HG03139 (cell line): Measurements from ENCODE around the gene SLC23A2.

Experiments
- ATAC-seq: cut with Tn5 transposase; IDR thresholded peaks from one replicate; pipeline ENCODE4 v1.9.1; 2021; ENCODE audit not compliant: unreplicated experiment

Gene SLC23A2

DNA sequence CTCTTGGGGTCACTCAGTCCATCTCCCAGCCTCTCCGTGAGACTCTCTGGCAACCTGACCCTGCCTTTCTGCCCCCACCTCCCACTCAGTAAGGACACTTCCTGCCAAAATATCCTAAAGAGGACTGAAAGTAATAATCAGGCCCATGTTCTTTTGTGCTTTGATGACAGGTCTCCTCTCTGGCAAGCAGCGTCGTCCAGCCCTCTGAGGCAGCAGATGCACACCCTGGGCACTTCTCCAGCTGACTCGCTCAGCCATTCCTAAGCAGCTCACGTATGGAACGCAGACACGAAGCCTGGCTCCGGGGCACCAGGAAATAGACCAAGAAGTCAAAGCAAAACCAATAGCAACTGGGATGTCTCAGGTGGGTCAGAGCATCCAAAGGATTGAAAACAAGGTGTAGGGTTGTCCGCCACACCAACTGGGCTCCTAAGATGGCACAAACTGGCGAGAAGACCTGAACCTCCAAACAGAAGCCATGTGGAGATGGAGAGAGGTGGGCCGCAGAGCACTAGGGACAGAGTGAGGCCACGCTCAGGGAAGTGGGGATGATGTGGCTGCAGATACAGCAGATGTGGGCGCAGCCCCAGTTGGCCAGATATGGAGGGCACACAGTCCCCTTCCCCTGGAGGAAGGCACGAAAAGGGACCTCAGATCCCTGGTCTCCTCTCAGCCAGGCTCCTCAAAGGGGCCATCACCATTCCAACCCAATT lies 180.3 kb downstream of the SLC23A2 start:
- no peak for ATAC-seq

DNA sequence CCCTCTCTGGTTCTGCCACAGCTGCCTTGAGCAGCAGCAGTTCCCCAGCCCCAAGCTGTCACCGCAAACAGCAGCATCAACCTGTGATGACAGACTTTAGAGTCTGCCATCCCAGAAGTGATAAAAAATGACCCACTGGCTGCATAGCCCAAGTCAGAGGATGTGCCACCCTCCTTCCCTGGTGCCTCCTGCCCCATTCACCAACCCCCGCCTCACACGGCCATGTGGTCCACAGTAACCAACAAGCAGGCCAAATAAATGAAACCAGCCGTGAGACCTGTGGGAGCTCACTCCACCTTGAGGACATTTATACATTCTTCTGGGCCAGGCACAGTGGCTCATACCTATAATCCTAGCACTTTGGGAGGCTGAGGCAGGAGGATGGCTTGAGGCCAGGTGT lies 181.4 kb downstream of the SLC23A2 start:
- no peak for ATAC-seq

GRCh38 chr20:4817230-4817671 lies 184.1 kb downstream of the SLC23A2 start:
- ATAC-seq: no peak

DNA sequence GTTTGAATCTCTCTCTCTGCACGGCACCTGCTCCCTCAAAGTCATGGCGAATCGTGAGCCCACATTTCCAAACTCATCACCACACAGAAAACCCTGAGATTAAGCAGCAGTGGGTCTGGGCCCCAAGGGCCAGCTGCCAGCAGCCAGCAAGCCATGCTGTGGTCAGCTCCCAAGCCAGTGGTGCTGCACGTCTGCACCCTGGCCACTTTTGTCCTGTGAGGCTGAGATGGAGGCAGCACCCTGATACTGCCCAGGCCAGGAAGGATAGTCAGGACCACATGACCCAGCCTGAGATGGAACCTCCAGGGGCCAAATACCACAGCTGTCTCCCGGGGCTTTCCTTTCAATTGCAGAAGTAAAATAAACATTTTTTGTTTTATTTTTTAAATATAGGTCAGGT lies 185.7 kb downstream of the SLC23A2 start:
- ATAC-seq: no peak

GRCh38 chr20:4814696-4815252 lies 186.5 kb downstream of the SLC23A2 start:
- ATAC-seq: peak; percentile 38

GRCh38 chr20:4813863-4814695 lies 187.2 kb downstream of the SLC23A2 start:
- peak; percentile 43 for ATAC-seq

DNA sequence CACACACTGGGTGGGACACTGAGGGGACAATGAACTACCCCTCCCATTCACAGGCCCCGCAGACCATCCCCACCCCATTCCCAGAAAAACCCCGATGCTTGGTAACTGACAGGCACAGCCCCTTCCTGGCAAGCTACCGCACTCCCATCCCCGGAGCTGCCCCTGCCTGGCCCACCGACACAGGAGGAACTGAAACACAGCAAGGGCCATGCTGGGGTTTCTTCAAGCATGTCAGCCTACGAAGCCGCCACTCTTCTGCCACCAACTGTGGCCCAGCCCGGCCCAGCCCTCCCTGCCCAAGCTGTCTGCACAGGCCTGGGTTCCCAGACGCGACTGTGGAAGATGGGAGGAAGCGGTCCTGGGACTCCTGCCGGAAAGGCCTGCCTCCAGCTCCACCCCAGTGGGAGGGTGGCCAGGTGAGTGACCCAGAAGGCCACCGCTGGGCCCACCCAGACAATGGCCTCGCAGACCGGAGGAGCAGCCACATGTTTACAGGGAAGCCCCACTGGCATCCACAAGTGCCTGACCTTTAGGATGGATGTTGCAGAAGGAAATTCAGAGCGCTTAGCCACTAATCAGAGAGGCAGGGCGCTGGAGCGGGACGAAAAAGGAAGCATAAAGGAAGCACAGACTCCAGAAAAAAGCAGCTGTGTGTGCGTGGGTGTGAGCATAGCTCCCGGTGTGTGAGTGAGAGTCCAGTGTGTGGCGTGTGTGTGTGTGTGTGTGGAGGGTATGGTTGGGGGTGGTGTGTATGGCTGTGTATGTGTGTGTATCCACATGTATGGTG lies 188.0 kb downstream of the SLC23A2 start:
- no peak for ATAC-seq

DNA sequence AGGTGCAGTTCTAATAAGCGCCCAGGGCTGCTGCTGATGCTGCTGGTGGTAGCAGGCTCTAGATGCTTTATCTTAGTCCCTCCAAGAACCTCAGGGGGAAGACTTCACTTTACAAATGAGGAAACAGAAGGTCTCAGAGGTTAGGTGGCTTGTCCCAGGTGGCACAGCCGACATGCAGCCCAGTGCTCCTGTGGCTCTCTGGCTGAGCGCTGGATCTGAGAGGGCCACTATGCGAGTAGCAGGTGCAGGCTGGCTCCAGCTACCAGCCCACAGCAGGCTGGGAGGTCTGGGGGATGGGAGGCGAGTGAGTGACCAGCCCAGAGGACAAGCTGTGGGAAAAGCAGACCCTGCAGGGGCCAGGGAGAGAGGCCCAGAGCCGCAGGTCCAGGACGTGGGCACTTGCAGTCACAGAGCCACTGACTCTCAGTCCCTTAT lies 188.7 kb downstream of the SLC23A2 start:
- ATAC-seq: no peak

- ATAC-seq: no peak
These were observed 189.1 kb downstream of the SLC23A2 start for GRCh38 chr20:4812216-4812615.

DNA sequence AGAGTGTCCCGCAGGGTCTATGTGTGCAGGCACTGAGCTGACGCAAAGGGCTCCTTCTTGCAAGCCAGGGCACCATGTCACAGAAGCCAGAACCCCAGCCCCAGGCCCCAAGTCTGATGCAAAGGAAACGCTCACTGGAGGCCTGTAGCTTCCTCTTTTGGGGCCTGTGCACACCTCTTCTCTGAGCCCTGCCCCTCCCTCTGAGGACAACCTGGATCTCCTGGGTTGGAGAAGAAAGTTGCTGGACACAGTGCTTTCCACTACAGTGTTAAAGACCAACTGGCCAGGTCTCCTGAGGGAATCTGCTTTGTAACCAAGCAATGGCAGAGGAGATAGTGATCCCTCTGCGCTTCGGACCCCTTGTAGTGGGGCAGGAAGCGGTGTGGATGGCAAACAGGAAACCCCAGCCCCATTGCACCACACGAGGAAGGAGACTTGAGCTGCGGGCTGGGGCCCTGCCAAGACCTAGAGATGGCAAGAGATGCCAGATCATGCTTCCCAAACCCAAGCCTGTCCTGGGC lies 189.6 kb downstream of the SLC23A2 start:
- no peak for ATAC-seq

DNA sequence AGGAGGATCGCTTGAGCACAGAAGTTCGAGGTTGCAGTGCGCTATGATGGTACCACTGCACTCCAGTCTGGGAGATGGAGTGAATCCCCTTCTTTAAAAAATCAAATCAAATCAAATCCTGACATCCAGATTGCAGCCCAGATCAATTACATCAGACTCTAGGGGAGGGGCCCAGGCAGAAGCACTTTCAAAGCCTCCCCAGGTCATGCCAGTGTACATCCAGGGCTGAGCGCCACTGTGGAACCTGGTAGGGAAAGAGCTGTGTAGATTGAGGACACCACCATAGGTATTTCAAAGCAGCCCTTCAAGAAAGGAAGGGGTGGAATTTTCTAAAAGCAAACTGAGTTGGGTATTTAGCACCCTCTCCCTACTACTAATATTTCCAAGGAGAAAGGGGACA lies 190.1 kb downstream of the SLC23A2 start:
- ATAC-seq: no peak

DNA sequence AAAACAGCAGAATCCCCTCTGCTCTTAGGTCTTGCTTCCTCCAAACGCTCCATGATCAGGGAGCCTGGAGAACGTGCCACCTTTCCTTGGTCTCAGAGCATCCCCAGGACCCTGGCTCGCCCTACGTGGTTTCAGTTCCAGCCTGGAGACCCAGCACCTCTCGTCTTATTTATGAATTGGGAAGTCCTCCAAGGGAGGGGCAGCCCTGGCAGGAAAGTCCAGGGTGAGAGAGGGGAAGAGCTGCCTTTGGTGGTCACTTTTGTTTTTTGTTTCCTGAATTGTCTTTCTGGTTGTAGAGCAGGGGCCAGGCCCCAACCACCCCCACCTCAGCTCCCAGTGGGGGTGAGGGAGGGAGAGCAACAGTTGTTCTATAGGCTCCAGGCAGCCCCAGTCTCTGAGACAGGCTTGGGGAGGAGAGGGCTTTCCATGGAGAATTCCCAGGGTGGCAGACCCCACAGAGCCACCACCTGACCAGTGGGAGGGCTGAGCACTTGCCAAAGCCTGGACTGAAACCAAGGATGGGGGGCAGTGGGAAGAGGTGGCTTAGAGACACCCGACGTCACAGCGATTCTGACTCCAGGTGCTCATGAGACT lies 190.8 kb downstream of the SLC23A2 start:
- no peak for ATAC-seq

DNA sequence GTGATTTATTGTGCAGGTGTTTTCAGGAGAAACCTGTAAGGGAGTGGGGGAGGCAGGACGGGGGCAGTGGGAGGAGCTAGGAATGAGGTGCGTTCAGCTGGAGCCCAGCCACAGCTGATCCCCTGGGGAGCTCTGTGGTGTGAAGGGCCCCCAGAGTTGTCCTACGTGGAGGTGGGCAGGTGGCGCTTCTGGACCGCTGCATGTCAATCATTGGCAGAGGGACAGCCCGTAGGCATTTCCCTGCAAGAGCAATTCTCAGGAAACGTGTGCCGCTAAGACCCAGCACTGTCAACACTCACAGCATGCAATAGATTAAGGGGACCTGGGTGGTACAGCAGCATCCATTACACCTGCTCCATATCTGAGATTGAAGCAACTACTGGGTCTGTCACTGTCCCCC lies 191.6 kb downstream of the SLC23A2 start:
- no peak for ATAC-seq

DNA sequence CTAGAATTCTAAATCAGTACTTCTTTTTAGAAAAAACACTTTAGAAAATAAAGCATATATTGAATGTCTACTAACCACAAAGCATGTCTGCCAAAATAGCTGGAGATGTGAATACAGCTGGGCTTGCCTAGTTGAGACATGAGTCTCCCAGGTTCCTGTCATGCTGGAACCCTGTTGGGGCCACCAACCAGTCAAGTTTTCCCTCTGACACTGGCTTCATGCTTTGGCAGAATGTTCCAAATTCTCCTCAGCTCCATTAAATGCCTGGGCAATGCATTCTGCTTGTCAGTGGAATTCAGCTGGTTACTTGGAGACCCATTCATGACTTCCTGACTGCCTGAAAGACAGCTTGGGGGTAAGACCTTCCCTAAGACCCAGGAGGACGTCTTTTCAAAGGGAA lies 192.4 kb downstream of the SLC23A2 start:
- no peak for ATAC-seq

- ATAC-seq: no peak
These were observed 195.5 kb downstream of the SLC23A2 start for GRCh38 chr20:4805663-4806449.

DNA sequence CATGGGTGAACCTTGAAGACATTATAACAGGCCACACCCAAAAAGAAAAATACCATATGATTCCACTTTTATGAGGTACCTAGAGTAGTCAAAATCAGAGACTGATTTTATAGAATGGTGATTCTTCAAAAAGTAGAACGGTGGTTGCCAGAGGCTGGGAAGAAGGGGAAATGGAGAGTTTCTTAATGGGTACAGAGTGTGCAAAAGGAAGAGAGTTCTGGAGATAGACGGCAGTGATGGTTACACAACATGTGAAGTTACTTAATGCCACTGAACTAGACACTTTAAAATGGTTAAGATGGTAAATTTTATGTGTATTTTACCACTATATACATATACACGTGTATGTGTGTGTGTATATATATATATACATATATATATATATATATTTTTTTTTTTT lies 198.8 kb downstream of the SLC23A2 start:
- no peak for ATAC-seq
